GM23338 (cell line): Measurements from ENCODE around the gene SH3GLB1. TPM values are rescaled to one million over a fixed set of nuclear protein-coding genes. Genes with fewer than 3 reads are reported as not detected.

Source experiments
- JUNB ChIP-seq: IDR thresholded peaks from one replicate; pipeline ENCODE4 v1.6.1; 2016; ENCODE audit warnings: antibody characterized with exemption; ENCODE audit not compliant: unreplicated experiment
- NANOG ChIP-seq: IDR thresholded peaks from 2 replicates; pipeline ENCODE4 v1.6.1; 2016; ENCODE audit warnings: antibody characterized with exemption, borderline replicate concordance
- STAT1 ChIP-seq: IDR thresholded peaks from one replicate; pipeline ENCODE4 v1.6.1; 2016; ENCODE audit warnings: antibody characterized with exemption; ENCODE audit not compliant: unreplicated experiment
- ZNF114 ChIP-seq: fragments of 250-450 bp; sonication (Bioruptor Pico); IDR thresholded peaks from 2 replicates; pipeline ENCODE4 v1.5.0; 2020; ENCODE audit warnings: mild to moderate bottlenecking, moderate library complexity
- ZNF331 ChIP-seq: fragments of 250-450 bp; sonication (Bioruptor Pico); IDR thresholded peaks from 2 replicates; pipeline ENCODE4 v1.5.0; 2020; ENCODE audit warnings: low read depth, mild to moderate bottlenecking, moderate library complexity
- polyA plus RNA-seq: library from polyadenylated mRNA; unstranded; fragments of >200 nt; fragmentation: Nextera tagmentation; extraction: Ambion mirVana; gene quantifications from 2 replicates; pipeline ENCODE4 v1.2.1, GENCODE V29; 2016
- total RNA-seq: library from RNA; depleted of rRNA; stranded (reverse); fragments of >200 nt; shearing (Covaris generic); gene quantifications from 2 replicates; pipeline ENCODE4 v1.2.3, GENCODE V29; 2014
- TF ChIP-seq, protein P1 (sequence below): fragments of 250-450 bp; sonication (Bioruptor Pico); IDR thresholded peaks from 2 replicates; pipeline ENCODE4 v1.5.0; 2020; ENCODE audit warnings: mild to moderate bottlenecking, moderate library complexity
- TF ChIP-seq, protein P2 (sequence below): IDR thresholded peaks from one replicate; pipeline ENCODE4 v1.6.1; 2018; ENCODE audit warnings: antibody characterized with exemption; ENCODE audit not compliant: unreplicated experiment
- TF ChIP-seq, protein P3 (sequence below): IDR thresholded peaks from 2 replicates; pipeline ENCODE4 v1.6.1; 2016; ENCODE audit warnings: antibody characterized with exemption

Gene SH3GLB1
- total and polyA plus RNA-seq, 2 experiments from 2014 or later, result 21.4 to 29.4 TPM

DNA sequence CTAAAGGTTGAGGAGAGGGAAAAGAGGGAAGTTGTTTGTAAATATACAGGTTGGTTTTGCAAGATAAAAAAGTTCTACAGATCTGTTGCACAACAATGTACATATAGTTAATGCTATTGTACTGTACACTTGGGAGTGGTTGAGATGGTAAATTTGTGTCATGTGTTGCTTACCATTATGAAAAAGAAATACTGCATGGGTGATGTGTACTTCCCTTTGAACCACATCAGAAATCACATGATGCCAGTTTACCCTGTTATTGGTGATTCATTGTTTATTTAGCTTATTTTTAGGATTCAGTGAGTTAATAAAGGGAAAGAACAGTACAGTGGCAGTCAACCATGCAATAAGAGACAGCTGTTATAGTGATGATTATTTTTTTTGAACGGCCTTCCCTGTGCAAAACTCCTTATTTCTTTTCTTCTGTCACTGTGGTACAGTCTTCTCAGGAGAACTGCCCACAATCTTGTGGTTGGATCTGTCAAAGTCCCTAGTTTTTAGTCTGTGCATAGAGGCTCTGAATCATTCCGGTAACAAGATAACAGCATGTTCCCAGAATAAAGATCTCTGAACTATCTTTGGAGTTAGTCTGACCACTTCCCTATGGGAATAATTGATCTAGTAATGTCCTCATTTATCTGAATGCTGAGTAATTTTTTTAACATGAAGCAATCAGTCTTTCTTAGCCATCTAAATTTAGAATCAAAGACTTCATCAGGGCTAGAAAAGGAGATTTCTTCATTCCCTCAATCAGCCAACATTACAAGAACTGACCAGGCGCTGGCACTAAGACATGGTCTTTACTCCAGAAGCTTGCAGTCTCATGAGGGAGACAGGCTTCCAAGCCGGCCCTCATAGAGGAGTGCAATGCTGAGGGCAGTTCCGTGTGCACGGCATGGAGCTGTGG, 84.2 kb downstream of the SH3GLB1 start (continued):
- TF ChIP-seq, protein P1, sequence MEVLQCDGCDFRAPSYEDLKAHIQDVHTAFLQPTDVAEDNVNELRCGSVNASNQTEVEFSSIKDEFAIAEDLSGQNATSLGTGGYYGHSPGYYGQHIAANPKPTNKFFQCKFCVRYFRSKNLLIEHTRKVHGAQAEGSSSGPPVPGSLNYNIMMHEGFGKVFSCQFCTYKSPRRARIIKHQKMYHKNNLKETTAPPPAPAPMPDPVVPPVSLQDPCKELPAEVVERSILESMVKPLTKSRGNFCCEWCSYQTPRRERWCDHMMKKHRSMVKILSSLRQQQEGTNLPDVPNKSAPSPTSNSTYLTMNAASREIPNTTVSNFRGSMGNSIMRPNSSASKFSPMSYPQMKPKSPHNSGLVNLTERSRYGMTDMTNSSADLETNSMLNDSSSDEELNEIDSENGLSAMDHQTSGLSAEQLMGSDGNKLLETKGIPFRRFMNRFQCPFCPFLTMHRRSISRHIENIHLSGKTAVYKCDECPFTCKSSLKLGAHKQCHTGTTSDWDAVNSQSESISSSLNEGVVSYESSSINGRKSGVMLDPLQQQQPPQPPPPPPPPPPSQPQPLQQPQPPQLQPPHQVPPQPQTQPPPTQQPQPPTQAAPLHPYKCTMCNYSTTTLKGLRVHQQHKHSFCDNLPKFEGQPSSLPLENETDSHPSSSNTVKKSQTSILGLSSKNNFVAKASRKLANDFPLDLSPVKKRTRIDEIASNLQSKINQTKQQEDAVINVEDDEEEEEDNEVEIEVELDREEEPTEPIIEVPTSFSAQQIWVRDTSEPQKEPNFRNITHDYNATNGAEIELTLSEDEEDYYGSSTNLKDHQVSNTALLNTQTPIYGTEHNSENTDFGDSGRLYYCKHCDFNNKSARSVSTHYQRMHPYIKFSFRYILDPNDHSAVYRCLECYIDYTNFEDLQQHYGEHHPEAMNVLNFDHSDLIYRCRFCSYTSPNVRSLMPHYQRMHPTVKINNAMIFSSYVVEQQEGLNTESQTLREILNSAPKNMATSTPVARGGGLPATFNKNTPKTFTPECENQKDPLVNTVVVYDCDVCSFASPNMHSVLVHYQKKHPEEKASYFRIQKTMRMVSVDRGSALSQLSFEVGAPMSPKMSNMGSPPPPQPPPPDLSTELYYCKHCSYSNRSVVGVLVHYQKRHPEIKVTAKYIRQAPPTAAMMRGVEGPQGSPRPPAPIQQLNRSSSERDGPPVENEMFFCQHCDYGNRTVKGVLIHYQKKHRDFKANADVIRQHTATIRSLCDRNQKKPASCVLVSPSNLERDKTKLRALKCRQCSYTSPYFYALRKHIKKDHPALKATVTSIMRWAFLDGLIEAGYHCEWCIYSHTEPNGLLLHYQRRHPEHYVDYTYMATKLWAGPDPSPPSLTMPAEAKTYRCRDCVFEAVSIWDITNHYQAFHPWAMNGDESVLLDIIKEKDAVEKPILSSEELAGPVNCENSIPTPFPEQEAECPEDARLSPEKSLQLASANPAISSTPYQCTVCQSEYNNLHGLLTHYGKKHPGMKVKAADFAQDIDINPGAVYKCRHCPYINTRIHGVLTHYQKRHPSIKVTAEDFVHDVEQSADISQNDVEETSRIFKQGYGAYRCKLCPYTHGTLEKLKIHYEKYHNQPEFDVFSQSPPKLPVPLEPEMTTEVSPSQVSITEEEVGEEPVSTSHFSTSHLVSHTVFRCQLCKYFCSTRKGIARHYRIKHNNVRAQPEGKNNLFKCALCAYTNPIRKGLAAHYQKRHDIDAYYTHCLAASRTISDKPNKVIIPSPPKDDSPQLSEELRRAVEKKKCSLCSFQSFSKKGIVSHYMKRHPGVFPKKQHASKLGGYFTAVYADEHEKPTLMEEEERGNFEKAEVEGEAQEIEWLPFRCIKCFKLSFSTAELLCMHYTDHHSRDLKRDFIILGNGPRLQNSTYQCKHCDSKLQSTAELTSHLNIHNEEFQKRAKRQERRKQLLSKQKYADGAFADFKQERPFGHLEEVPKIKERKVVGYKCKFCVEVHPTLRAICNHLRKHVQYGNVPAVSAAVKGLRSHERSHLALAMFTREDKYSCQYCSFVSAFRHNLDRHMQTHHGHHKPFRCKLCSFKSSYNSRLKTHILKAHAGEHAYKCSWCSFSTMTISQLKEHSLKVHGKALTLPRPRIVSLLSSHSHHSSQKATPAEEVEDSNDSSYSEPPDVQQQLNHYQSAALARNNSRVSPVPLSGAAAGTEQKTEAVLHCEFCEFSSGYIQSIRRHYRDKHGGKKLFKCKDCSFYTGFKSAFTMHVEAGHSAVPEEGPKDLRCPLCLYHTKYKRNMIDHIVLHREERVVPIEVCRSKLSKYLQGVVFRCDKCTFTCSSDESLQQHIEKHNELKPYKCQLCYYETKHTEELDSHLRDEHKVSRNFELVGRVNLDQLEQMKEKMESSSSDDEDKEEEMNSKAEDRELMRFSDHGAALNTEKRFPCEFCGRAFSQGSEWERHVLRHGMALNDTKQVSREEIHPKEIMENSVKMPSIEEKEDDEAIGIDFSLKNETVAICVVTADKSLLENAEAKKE (CRISPR knock-in tag), result no peak
- TF ChIP-seq STAT1 (no peak), JUNB (no peak), ZNF114 (no peak), ZNF331 (CRISPR knock-in tag) (no peak), NANOG (no peak)
- TF ChIP-seq, protein P2, sequence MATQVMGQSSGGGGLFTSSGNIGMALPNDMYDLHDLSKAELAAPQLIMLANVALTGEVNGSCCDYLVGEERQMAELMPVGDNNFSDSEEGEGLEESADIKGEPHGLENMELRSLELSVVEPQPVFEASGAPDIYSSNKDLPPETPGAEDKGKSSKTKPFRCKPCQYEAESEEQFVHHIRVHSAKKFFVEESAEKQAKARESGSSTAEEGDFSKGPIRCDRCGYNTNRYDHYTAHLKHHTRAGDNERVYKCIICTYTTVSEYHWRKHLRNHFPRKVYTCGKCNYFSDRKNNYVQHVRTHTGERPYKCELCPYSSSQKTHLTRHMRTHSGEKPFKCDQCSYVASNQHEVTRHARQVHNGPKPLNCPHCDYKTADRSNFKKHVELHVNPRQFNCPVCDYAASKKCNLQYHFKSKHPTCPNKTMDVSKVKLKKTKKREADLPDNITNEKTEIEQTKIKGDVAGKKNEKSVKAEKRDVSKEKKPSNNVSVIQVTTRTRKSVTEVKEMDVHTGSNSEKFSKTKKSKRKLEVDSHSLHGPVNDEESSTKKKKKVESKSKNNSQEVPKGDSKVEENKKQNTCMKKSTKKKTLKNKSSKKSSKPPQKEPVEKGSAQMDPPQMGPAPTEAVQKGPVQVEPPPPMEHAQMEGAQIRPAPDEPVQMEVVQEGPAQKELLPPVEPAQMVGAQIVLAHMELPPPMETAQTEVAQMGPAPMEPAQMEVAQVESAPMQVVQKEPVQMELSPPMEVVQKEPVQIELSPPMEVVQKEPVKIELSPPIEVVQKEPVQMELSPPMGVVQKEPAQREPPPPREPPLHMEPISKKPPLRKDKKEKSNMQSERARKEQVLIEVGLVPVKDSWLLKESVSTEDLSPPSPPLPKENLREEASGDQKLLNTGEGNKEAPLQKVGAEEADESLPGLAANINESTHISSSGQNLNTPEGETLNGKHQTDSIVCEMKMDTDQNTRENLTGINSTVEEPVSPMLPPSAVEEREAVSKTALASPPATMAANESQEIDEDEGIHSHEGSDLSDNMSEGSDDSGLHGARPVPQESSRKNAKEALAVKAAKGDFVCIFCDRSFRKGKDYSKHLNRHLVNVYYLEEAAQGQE, result no peak
- TF ChIP-seq, protein P3, sequence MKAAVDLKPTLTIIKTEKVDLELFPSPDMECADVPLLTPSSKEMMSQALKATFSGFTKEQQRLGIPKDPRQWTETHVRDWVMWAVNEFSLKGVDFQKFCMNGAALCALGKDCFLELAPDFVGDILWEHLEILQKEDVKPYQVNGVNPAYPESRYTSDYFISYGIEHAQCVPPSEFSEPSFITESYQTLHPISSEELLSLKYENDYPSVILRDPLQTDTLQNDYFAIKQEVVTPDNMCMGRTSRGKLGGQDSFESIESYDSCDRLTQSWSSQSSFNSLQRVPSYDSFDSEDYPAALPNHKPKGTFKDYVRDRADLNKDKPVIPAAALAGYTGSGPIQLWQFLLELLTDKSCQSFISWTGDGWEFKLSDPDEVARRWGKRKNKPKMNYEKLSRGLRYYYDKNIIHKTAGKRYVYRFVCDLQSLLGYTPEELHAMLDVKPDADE, result no peak
